NCI-H1417 (cell line): ENCODE data around the gene ASPG.

Experiments used
- DNase-seq, 3 experiments: peaks; one replicate each; lab custom pipeline; 2025; lab: John Stamatoyannopoulos, UW

Gene ASPG

DNA sequence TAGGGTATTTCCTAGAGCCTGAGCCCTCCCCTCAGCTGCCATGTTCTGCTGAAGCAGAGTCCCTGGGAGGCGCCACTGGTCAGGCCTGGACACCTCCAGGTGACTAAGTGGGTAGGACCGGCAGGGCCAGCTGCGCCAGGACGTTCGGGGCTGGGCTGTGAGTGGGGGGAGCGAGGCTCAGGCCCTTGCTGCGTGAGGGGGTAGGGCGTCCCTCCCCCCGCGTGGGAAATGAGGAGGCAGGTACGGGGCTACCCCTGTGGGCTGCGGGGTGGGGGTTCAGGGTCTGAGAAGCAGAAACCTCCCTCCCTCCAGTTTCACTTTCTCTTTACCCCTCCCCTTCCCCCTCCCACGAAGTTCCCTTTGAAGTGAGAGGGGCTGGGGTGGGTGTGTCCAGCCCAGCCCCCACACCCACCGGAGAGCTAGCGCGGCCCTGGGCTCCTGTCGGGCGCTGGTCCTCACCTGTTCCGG lies 30.8 kb downstream of the ASPG start:
- no peak for DNase-seq

DNA sequence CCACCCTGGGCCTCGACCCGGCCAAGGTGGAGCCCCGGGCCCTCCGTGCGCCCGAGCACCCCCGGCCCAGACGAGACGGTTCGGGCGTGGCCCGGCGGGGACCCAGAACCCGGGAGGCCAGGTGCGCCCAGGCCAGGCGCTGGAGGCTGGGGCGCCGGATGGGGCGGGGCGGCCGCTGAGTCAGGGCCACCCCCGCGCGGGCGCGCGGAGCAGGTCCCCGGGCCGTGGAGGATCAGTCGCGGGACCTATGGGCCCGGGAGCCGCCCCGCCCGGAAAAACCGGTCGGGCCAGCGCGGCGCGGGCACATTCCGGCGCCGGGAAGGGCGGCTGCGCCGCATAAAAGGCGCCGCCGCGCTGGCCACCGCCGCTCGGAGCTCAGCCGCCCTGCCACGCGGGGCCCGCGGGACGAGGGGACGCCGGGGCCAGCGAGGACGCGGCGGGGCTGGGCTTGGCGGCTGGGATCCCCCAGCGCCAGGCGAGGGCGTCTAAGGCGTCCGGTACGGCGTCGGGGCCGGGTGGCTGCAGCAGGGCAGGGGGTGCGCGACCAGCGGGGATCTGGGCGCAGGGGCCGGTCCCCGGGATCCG lies 31.3 kb downstream of the ASPG start:
- peak in 1 of 3 experiments; percentile 38 for DNase-seq

DNA sequence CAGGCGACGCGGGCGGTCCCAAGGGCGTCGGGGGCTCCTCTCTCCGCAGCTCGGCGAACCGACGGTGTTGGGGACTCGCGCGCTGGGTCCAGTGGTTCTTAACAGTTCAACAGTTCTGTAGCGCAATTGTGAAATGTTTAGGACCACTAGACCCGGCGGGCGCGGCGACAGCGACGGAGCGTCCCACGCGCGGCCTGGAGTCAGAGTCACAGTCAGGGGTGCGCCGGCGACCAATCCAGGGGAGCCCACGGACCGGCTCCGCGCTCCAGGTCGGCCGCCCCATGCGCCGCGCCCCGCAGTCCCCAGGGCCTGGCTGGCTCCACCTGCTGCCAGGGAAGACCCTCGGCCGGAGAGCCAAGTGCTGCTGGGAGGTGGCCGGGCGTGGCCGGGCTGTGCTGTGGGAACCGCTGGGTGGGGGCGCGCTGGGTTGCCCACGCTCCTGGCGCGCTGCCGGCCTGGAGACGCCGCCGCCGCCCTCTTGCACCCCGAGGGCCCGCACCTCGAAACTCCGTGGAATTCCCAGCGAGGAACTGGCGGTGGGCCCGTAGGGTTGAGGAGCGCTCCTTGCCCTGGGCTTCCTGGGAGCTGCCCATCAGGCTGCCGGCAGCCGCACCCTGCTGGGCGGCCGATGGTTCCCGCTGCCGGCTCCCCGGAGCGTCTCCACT lies 32.0 kb downstream of the ASPG start:
- DNase-seq, result peak in 2 of 3 experiments; percentile 35 to 46

DNA sequence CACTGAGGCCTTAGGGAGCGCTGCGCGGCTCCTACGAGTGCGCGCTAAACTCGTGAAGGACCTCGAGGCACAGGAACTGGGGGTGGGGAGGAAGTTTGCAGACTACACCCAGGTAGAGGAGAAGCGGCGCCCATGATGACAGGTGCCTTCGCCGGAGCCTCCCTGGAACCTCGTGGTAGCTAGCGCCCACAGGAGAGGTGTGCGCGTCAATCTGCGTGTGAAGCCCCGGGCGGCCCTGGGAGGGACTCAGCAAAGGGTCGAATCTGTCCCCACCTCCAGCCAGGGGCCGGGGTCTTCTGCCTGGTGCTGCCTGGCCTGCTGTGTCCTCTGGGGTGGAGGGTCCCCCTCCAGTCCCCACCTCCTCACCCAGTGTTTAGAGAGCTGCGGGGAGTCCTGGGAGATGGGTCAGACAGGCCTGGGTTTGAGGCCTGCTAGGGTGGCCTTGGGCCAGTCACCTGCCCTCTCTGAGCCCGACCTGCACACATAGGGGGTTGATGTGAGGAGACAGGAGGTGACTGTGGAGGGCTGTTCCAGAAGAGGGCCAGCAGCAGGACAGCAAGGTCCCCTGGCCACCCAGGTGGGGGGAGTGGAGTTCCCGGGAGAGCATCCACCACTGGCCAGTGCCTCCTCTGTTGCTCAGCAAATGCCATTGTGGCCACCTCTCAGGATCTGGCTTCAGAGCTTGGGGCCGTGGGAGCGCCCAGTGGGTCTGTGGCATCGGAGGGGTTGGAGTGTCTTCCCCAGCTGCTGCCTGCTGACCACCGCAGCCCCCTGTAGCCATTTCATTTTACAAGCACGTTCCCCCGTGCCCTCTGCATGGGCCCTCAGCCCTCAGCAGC lies 32.7 kb downstream of the ASPG start:
- DNase-seq, result peak in 1 of 3 experiments; percentile 53

DNA sequence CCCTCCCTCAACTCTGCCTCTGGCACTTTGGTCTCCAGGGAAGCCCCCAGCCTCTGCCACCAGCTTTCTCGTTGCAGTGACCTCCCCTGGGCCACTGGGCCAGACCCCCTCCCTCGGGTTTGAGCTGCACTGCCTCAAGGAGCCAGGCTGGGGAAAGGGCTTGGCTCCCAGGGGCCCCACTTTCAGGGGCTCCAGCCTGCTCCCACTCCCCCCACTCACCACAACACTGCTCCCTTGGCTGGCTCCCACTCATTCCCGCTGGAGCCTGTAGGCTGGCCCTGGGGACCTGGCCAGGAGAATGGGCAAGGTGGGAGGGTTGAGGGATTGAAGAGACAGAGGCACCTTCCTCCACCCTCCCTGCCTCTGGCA lies 33.6 kb downstream of the ASPG start:
- DNase-seq, result no peak

DNA sequence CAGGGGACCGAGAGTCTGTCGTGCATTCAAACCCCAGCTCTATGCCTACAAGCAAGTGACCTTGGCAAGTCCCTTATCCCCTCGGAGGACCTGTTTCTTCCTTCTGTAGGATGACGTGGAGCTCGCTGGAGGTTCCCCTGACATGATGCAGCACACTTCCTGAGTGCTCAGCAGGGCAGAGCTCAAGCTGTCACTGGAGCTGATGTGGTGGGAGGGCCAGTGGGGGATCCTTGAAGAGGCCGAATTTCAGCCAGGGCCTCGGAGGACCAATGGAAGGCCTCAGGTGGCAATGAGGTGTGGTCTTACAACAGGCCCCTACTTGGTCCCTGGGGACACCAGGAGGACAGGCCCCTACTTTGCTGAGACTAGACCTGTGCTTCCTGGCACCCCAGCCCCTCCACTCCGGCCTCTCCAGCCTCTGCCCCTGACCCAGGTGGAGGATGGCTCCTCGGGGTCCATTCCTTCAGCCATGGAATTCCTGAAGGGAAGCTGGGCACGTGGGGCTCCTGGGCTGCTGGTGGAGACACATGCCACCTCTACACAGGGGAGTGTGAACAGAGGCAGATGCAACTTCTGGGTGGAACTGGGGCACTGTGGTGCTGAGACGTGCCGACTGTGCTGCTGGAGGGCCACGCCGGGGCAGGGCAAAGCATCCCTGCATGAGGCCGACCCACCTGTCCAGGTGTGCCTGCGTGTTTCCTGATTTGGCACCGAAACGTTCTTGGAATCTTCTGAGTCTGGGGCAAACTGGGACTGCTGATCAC lies 34.2 kb downstream of the ASPG start:
- no peak for DNase-seq

DNA sequence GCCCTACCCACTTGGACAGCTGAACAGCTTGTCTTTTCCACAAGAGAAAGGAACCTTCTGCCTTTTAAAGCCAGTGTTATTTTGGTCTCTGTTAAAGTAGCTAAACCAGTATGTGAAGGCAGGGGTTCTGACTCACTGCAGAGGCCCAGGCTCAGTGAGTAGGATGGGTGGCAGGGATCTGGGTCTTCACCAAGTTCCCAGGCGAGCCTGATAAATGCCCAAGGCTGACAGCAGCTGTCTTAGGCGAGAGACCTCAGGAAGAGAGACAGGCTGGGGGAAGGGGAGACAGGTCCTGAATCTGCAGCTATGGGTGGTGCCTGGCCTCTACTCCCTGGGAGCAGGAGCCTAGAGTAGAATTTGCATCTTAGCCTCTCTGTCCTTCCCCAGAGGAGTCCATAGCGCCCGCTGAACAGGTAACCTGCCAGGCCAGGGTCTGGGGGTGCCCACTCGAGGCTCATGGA lies 34.8 kb downstream of the ASPG start:
- DNase-seq, result no peak

DNA sequence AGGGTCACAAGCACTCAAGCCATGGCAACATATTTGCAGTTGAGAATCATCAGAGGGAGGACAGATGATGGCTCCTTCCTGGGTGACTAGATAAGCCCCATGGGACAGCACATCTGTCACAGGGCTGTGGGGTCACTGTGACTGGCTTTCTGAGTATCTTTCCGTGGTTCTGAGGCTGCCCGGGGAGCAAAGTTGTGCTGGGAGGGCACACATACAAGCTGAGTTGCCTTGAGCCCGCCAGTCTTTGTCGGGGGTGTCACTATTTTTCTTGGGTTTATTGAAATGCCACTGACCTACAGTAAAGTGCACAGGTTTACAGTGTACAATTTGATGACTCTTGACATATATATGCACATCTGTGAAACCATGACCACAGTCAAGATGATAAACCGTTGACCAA lies 35.6 kb downstream of the ASPG start:
- no peak for DNase-seq

DNA sequence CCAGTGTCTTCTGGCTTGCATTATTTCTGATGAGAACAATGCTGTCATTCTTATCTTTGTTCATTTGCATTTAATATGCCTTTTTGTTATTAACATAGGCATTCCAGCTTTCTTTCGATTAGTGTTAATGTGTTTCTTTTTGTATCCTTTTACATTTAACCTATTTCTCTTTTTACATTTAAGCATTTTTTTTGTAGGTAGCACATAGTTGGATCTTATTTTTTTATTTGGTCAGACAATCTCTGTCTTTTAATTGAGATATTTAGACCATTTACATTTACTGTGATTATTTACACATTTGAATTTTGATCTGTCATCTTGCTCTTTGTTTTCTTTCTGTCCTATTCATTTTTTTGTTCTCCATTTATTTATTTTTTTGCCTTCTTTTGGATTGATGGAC lies 38.4 kb downstream of the ASPG start:
- DNase-seq, result no peak

DNA sequence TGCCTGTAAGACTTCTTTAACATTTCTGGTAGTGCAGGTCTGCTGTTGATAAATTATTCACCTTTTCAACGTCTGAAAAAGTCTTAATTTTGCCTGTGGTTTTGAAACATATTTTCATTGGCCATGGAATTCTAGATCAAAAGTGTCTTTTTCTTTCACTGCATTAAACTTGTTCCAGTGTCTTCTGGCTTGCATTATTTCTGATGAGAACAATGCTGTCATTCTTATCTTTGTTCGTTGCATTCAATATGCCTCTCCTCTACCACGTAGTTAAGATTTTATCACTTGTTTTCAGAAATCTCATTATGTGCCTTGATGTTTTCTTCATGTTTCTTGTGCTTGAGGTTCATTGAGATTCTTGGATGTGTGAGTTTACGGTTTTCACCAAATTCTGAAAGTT lies 39.5 kb downstream of the ASPG start:
- no peak for DNase-seq

DNA sequence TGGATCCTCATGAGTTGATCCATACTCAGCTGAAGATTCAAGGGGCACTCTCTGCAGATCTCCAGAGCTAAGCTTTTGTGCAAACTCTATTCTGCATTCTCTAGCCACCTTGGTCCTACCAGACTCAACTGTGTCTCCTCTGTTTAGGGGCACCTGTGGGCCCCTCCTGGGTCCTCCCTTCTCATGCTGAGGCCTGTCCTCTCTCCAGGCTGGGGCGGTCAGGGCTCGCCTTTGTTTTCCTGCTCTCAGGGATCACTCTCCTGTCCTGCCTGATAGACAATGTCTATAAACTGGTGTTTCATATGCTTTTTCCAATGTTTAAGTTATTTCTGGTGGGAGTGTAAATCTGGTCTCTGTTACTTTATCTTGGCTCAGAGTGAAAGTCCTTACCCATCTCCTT lies 41.3 kb downstream of the ASPG start:
- no peak for DNase-seq

DNA sequence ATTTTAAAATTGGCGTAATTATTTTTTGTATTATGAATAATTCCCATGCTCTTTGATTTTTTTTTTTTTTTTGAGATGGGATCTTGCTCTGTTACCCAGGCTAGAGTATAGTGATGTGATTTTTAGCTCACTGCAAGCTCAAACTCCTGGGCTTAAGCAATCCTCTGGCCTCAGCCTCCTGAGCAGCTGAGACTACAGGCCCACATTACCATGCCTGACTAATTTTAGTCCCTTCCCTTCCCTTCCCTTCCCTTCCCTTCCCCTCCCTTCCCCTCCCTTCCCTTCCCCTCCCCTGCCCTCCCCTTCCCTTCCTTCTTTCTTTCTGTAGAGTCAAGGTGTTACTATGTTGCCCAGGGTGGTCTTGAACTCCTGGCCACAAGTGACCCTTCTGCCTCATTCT lies 43.5 kb downstream of the ASPG start:
- no peak for DNase-seq

DNA sequence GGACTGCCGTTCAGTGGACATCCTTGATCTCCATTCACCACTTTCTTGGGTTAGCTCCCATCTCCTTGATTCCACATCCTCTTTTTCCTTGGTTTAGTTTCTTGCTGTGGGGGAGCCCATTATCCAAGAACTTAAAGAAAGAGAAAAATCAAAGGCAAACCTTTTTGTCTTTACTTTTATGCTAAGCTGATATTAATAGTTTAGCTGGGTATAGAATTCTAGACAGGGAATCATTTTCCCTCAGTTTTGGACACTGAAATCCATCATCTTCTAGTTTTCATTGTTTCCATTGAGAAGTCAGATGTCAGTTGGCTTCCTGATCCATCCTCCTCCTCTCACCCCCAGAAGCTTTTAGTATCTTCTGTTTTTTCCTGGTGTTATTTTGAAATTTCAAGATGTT lies 44.1 kb downstream of the ASPG start:
- no peak for DNase-seq

DNA sequence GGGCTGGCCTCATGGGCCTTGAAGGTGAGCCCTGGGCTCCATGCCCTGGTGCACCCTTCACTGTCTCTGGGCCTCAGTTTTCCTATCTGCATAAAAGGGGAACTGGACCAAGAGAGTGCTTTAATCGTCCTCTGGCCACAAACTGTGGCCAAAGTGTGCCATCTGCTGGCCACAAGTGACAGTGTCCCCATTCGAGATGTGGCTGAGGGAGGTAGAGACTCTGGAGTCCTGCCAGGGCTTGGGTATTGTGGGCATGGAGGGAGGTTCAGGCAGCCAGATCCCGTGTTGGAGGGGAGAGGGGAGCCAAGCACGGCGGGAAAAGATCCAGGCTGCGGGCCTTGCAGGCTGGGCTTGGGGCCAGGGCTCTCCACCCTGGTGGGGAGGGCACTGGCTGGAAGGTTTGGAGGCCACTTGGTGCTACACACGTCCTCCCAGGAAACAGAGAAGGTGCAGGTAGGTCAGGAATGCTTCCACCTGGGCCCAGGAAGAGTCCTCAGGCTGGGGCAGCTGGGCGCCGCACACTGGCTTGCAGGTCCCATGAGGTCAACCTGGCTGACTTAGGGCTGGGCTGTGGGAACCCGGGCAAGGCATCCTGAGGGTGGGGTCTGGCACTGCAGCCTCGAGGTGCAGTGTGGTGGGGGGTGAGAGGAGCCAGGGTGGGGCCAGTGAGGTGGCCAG lies 45.6 kb downstream of the ASPG start:
- DNase-seq, result peak; percentile 24 to 65 (median 58)

DNA sequence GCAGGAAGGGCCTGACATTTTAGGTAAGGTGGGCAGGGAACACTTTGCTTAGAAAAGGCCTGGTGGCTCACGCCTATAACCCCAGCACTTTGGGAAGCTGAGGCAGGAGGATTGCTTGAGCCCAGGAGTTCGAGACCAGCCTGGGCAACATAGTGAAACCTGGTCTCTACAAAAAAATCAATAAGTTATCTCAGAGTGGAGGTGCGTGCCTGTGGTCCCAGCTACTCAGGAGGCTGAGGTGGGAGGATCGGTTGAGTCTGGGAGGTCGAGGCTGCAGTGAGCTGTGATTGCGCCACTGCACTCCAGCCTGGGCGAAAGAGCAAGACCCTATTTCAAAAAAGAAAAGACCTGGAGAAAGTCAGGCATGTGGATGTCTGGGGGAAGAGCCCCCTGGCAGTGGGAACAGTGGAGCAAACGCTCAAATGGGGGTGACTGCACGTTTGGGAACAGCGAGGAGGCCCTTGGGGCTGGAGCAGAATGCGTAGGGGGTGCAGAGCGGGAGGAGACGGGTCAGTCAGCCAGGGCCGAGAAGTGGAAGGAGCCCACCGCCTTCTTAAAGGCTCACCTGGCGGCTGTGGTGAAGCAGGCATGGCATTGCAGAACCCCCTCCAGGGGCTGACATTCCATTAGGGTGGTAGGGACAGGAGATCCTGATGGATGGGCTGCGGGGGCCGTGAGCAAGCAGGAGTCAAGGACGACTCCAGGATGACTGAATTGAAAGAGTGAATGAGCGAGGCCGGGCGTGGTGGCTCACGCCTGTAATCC lies 46.6 kb downstream of the ASPG start:
- no peak for DNase-seq

DNA sequence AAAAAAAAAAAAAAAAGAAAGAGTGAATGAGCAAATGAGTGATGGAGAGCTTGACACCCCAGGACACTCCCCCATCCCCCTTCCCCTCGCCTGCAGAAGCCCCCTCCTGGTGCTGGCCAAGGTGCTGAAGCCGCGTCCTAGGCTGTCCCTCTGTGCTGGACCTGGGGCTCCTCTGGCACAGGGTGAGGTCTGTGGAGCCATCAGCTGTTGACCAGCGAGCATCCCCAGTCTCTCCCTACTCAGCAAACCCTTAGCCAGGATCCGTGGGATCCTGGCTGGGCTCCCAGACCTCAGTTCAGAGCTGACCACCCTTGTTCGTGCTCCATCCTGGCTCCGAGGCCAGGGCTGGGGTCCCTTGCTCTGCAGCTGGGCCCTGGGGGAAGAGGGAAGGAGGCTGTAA lies 47.5 kb downstream of the ASPG start:
- DNase-seq, result no peak

DNA sequence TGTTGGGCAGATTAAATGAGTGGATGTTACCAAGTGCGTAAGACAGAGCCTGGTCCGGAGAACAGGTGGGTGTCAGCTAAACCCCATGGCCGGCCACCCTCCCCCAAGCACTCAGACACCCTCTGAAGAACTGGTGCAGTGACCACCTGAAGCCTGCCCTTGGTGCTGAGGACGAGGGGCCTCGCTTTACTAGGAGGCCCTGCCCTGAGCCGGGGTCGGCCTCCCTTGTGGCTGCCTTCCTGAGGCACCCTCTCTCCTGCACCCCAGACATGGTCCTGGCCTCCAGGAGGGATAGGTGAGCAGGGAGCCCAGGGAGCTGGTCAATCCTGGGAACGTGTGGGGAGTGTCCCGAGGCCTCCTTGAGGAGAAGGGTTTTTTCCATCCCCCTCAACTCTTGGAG lies 48.0 kb downstream of the ASPG start:
- no peak for DNase-seq

DNA sequence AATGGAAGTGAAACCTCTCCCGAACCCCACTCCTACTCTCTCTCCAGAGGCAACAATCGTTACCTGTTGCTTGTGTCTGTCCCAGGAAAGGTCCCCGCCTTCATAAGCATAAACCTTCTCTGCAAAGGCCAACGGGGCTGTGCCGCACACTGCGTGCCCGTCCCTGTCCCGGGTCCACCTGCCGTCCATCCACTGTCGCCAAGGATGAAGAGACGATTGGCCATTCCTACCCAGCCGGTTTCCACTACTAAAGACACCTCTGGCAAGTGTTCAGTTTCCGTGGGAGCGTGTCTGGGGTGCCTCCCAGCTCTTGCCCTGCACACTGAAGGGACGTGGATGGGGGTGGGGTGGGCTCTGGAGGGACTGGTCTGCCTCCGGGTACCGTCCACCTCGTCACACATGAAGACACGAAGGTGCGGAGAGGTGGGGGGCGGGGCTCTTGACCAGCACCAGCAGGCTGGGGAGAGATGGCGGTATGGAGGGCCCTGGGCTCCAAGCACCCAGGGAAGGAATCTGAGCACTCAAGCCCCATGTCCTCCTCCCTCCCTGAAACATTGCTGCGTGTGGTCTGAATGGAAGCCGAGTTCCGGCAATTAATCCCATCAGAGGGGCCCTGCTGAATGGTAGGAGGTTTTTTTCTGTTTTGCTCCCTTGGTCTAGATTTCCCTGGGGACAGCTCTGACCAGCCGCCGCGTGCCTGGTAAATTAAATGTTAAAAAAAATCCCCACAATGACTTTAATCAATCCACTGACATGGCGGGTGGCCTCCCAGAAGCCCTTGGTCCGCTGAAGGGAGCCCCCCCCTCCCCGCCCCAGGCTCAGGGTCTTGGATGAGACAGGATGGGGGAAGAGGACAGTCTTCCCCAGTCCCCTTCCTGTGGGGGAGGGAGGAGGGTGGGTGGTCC lies 48.8 kb downstream of the ASPG start:
- DNase-seq, result peak in 1 of 3 experiments; percentile 46

DNA sequence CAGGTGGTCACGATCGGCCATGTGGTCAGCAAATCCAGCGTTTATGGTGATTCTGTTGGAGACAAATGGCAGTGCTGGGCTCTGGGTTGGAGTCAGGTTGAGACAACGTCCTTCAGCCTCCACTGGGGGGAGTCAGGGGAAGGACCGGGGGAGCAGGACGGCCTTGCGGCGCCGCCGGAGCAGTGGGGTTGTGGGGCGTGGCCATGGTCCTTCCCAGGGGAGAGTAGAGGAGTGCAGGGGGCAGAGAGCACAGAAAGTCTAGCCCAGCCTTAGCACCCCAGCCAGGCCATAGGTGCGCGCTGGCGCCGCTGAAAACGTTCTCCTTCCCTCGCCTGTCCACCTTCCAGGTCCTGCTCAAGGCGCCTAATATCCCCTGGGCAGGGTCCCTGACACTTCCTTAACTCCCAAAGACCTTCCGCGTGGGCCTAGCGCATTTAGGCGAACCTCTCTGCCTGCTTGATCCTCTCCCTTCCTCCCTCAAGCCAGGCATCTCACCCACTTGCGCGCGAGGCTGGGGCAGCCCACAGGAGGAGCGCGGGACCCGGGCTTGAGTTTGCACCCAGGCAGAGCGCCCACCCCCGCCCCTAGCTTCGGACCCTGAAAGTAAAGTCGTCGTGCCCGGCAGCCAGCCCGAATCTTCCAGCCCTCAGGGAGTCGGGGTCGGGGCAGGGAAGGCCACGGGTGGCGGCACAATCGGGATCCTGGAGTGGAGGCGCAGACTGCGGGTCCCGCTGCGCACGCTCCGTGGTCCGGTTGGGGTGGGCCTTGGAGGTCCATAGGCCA lies 49.8 kb downstream of the ASPG start:
- DNase-seq, result no peak
